Measurements from ENCODE around the gene MAST4. TPM values are rescaled to one million over a fixed set of nuclear protein-coding genes. Genes with fewer than 3 reads are reported as not detected.

Gene MAST4
- total and polyA plus RNA-seq, 2 donors from 2014 or later = 27.3 to 31.4 TPM

- DNase-seq (no peak), FAIRE-seq (no peak)
- no peaks in the 10 kb centered on the region for H3K27me3 ChIP-seq (ENCODE audit: control insufficient read depth, insufficient read depth, low read length)
- intact Hi-C loops (cut with DNase I) = no loop called here
- TF ChIP-seq, protein P1, sequence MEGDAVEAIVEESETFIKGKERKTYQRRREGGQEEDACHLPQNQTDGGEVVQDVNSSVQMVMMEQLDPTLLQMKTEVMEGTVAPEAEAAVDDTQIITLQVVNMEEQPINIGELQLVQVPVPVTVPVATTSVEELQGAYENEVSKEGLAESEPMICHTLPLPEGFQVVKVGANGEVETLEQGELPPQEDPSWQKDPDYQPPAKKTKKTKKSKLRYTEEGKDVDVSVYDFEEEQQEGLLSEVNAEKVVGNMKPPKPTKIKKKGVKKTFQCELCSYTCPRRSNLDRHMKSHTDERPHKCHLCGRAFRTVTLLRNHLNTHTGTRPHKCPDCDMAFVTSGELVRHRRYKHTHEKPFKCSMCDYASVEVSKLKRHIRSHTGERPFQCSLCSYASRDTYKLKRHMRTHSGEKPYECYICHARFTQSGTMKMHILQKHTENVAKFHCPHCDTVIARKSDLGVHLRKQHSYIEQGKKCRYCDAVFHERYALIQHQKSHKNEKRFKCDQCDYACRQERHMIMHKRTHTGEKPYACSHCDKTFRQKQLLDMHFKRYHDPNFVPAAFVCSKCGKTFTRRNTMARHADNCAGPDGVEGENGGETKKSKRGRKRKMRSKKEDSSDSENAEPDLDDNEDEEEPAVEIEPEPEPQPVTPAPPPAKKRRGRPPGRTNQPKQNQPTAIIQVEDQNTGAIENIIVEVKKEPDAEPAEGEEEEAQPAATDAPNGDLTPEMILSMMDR (IDR thresholded peaks at IDR 0.05; ENCODE audit: borderline replicate concordance, extremely low read depth, insufficient read depth) = no peak
- H3K27ac ChIP-seq (ENCODE audit: low read depth in 2 of 2, low read length in 2 of 2) = no peak overlapping the region
- no peaks in the 10 kb centered on the region for H3K4me1 ChIP-seq (ENCODE audit: control insufficient read depth in 2 of 3, insufficient read depth in 2 of 3, low read depth in 1 of 3, low read length in 3 of 3)
- no peak overlapping the region for H3K9ac ChIP-seq (ENCODE audit: low read length in 3 of 3)
- no peak overlapping the region for H3K4me3 ChIP-seq (ENCODE audit: low read length in 3 of 3)
- no peaks in the 10 kb centered on the region for H3K36me3 ChIP-seq (ENCODE audit: control insufficient read depth in 2 of 3, insufficient read depth in 3 of 3, low read length in 3 of 3)
- H3K9me3 ChIP-seq (ENCODE audit: control insufficient read depth in 2 of 3, insufficient read depth in 1 of 3, low read length in 3 of 3) = no peaks in the 10 kb centered on the region
Observed at GRCh38 chr5:66986534-66986933, 390.3 kb downstream of the MAST4 start.

DNA sequence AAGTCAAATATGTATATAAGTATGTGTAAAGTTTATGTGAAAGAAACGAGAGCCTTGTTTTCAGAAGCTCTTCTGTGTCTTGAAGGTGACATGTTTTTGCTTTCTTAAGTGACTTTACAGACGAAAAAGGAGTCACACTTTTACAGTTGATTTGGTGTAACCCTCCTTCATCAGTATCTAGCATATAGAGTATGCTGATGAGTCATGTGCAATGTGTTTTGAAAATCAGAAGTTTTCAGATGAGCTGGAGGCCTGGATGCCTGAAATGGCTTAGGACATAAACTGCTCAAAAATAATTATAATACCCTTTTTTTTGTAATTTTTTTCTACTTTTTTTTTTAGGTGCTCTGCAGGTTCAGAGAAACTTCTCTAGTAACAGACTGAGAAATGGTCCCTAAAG lies 390.9 kb downstream of the MAST4 start:
- intact Hi-C loops (cut with DNase I) = no loop called here
- TF ChIP-seq, protein P1 (IDR thresholded peaks at IDR 0.05; ENCODE audit: borderline replicate concordance, extremely low read depth, insufficient read depth) = no peak
- Histone ChIP-seq H3K36me3 (ENCODE audit: control insufficient read depth in 2 of 3, insufficient read depth in 3 of 3, low read length in 3 of 3) (no peaks in the 10 kb centered on the region), H3K27me3 (ENCODE audit: control insufficient read depth, insufficient read depth, low read length) (no peaks in the 10 kb centered on the region), H3K4me1 (ENCODE audit: control insufficient read depth in 2 of 3, insufficient read depth in 2 of 3, low read depth in 1 of 3, low read length in 3 of 3) (no peaks in the 10 kb centered on the region), H3K27ac (ENCODE audit: low read depth in 2 of 2, low read length in 2 of 2) (no peak overlapping the region), H3K9ac (ENCODE audit: low read length in 3 of 3) (no peak overlapping the region), H3K4me3 (ENCODE audit: low read length in 3 of 3) (no peak overlapping the region), H3K9me3 (ENCODE audit: control insufficient read depth in 2 of 3, insufficient read depth in 1 of 3, low read length in 3 of 3) (no peaks in the 10 kb centered on the region)
- DNase-seq (no peak), FAIRE-seq (no peak)

DNA sequence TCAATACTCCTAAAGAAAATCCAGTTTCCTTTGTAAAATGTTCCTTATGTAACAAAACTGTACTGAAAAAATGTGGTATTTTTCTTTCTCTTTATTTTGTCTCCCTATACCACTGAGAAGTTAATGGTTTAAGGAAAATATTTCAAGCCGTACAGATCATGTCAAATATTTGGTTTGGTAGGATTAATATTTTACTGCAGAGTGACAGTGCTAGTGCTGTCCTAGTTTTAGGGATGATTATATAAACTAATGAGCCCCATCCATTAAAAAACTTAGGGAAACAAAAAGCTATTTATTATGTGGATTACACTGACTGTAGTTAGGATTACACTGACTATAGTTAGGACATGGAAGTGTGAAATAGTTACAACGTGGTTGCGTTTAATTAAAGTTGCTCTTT lies 391.3 kb downstream of the MAST4 start:
- intact Hi-C loops (cut with DNase I) = no loop called here
- no peak for DNase-seq
- Histone ChIP-seq H3K9ac (ENCODE audit: low read length in 3 of 3) (no peak overlapping the region), H3K4me1 (ENCODE audit: control insufficient read depth in 2 of 3, insufficient read depth in 2 of 3, low read depth in 1 of 3, low read length in 3 of 3) (no peaks in the 10 kb centered on the region), H3K4me3 (ENCODE audit: low read length in 3 of 3) (no peak overlapping the region), H3K36me3 (ENCODE audit: control insufficient read depth in 2 of 3, insufficient read depth in 3 of 3, low read length in 3 of 3) (no peaks in the 10 kb centered on the region), H3K9me3 (ENCODE audit: control insufficient read depth in 2 of 3, insufficient read depth in 1 of 3, low read length in 3 of 3) (no peaks in the 10 kb centered on the region), H3K27ac (ENCODE audit: low read depth in 2 of 2, low read length in 2 of 2) (no peak overlapping the region), H3K27me3 (ENCODE audit: control insufficient read depth, insufficient read depth, low read length) (no peaks in the 10 kb centered on the region)
- FAIRE-seq = no peak
- TF ChIP-seq, protein P1 (IDR thresholded peaks at IDR 0.05; ENCODE audit: borderline replicate concordance, extremely low read depth, insufficient read depth) = no peak
